Activated CD8-positive, alpha-beta T cell treated with anti-CD3 and anti-CD28 coated beads for 36 hours (primary cell): ENCODE results near the gene FADD. TPM values are rescaled to one million over a fixed set of nuclear protein-coding genes. Genes with fewer than 3 reads are reported as not detected.

Experiments
- ATAC-seq: fragments of 200-7000 bp; cut with Tn5 transposase; one replicate; pipeline ENCODE4 v1.10.0; 2021; ENCODE audit warnings: mild to moderate bottlenecking, moderate library complexity
- CTCF ChIA-PET: fragments of 350-600 bp; sonication (Branson Sonifier 250); formaldehyde crosslinking; loops from one replicate; lab custom pipeline; 2021; ENCODE audit warnings: antibody characterized with exemption; lab: Charles Lee
- POLR2A ChIA-PET: fragments of 350-600 bp; sonication (Branson Sonifier 250); formaldehyde crosslinking; loops from one replicate; lab custom pipeline; 2021; ENCODE audit warnings: antibody characterized with exemption; lab: Charles Lee
- DNase-seq: peaks from one replicate; pipeline ENCODE4 v3.0.0-alpha.2; 2020
- H3K27ac Mint-ChIP-seq: one replicate; pipeline ENCODE4 v1.8.0; 2021; ENCODE audit warnings: mild to moderate bottlenecking, mixed read lengths
- H3K27me3 Mint-ChIP-seq: one replicate; pipeline ENCODE4 v1.8.0; 2021; ENCODE audit warnings: mixed read lengths
- H3K36me3 Mint-ChIP-seq: one replicate; pipeline ENCODE4 v1.8.0; 2021; ENCODE audit warnings: low read depth, mixed read lengths
- H3K4me1 Mint-ChIP-seq: one replicate; pipeline ENCODE4 v1.8.0; 2021; ENCODE audit warnings: low read depth, mixed read lengths
- H3K4me3 Mint-ChIP-seq: one replicate; pipeline ENCODE4 v1.8.0; 2021; ENCODE audit warnings: mild to moderate bottlenecking, moderate library complexity, mixed read lengths
- H3K9me3 Mint-ChIP-seq: one replicate; pipeline ENCODE4 v1.8.0; 2021; ENCODE audit warnings: mixed read lengths
- CTCF ChIP-seq: fragments of 200-600 bp; IDR thresholded peaks from one replicate; pipeline ENCODE4 v1.8.0; 2022; ENCODE audit warnings: antibody characterized with exemption, mild to moderate bottlenecking
- intact Hi-C: fragments of 100-400 bp; cut with micrococcal nuclease; formaldehyde crosslinking; loops from one replicate; pipeline ENCODE4 v1.10.0; 2022
- total RNA-seq, 2 experiments: library from RNA; stranded (reverse); gene quantifications; one replicate each; pipeline ENCODE4 v1.2.3, GENCODE V29; 2021

Gene FADD
- total RNA-seq, 2 experiments from 2014 or later = 27.6 to 29.6 TPM

GRCh38 chr11:70182266-70182665 lies 20.8 kb upstream of the FADD start:
- POLR2A ChIA-PET = interaction anchor here (0.7 kb wide), 1 partner anchor 19 kb away, joined by 4 read pairs; no protein-coding TSS in a partner anchor
- H3K9me3 Mint-ChIP-seq = no peaks in the 10 kb centered on the region

GRCh38 chr11:70183032-70183431 lies 20.1 kb upstream of the FADD start:
- DNase-seq = no peak
- H3K27ac Mint-ChIP-seq = no peak overlapping the region
- ATAC-seq = no peak
- no peak overlapping the region for H3K4me3 Mint-ChIP-seq
- POLR2A ChIA-PET = no interaction called here
- no peaks in the 10 kb centered on the region for H3K4me1 Mint-ChIP-seq
- peaks cover 2% of the 10 kb centered on the region for H3K27me3 Mint-ChIP-seq
- H3K36me3 Mint-ChIP-seq = no peaks in the 10 kb centered on the region
- TF ChIP-seq CTCF = no peak
- CTCF ChIA-PET = no interaction called here
- H3K9me3 Mint-ChIP-seq = no peaks in the 10 kb centered on the region
- intact Hi-C loops = no loop called here

More at GRCh38 chr11:70182266-70182665, 20.8 kb upstream of the FADD start:
- H3K4me1 Mint-ChIP-seq = no peaks in the 10 kb centered on the region
- no peaks in the 10 kb centered on the region for H3K36me3 Mint-ChIP-seq
- DNase-seq (no peak), ATAC-seq (no peak)
- no peak overlapping the region for H3K27ac Mint-ChIP-seq
- peaks cover under 1% of the 10 kb centered on the region for H3K27me3 Mint-ChIP-seq
- no peak overlapping the region for H3K4me3 Mint-ChIP-seq
- intact Hi-C loops = no loop called here
- TF ChIP-seq CTCF = no peak
- CTCF ChIA-PET = interaction anchor here (1.2 kb wide), 1 partner anchor 14 kb away, joined by 4 read pairs; no protein-coding TSS in a partner anchor

- Mint-ChIP-seq H3K36me3 (no peaks in the 10 kb centered on the region), H3K27ac (no peak overlapping the region), H3K9me3 (no peaks in the 10 kb centered on the region), H3K4me3 (no peak overlapping the region), H3K27me3 (peaks cover 2% of the 10 kb centered on the region), H3K4me1 (no peaks in the 10 kb centered on the region)
- no peak for ATAC-seq
- ChIA-PET CTCF (interaction anchor here (0.8 kb wide), 1 partner anchor 263 kb away, joined by 3 read pairs; no protein-coding TSS in a partner anchor), POLR2A (no interaction called here)
- no peak for TF ChIP-seq CTCF
- intact Hi-C loops = no loop called here
- DNase-seq = no peak
Observed at GRCh38 chr11:70183483-70184176, 19.5 kb upstream of the FADD start.

GRCh38 chr11:70184396-70184795 lies 18.7 kb upstream of the FADD start:
- no peak overlapping the region for H3K27ac Mint-ChIP-seq
- ATAC-seq (no peak), DNase-seq (no peak)
- H3K36me3 Mint-ChIP-seq = no peaks in the 10 kb centered on the region
- H3K9me3 Mint-ChIP-seq = no peaks in the 10 kb centered on the region
- no peaks in the 10 kb centered on the region for H3K4me1 Mint-ChIP-seq
- no peak overlapping the region for H3K4me3 Mint-ChIP-seq
- ChIA-PET CTCF (interaction anchor here (0.8 kb wide), 1 partner anchor 264 kb away, joined by 3 read pairs; no protein-coding TSS in a partner anchor), POLR2A (no interaction called here)
- TF ChIP-seq CTCF = no peak
- intact Hi-C loops = no loop called here
- peaks cover 2% of the 10 kb centered on the region for H3K27me3 Mint-ChIP-seq

GRCh38 chr11:70185348-70186055 lies 17.6 kb upstream of the FADD start:
- no peaks in the 10 kb centered on the region for H3K9me3 Mint-ChIP-seq
- CTCF ChIA-PET = no interaction called here
- no peak for TF ChIP-seq CTCF
- DNase-seq (no peak), ATAC-seq (no peak)
- H3K4me1 Mint-ChIP-seq = no peaks in the 10 kb centered on the region
- no peak overlapping the region for H3K4me3 Mint-ChIP-seq
- intact Hi-C loops = no loop called here
- no peak overlapping the region for H3K27ac Mint-ChIP-seq
- H3K36me3 Mint-ChIP-seq = no peaks in the 10 kb centered on the region
- H3K27me3 Mint-ChIP-seq = peaks cover 2% of the 10 kb centered on the region
- POLR2A ChIA-PET = no interaction called here
